ENCODE data around the gene REC114. TPM values are rescaled to one million over a fixed set of nuclear protein-coding genes. Genes with fewer than 3 reads are reported as not detected.

REC114 gene
- total RNA-seq, 1 experiment from 2014 or later = not detected

- H3K36me3 Mint-ChIP-seq (ENCODE audit: insufficient read depth, unreplicated experiment) = peaks cover 24% of the 10 kb centered on the region
- no peaks in the 10 kb centered on the region for H3K27me3 Mint-ChIP-seq (ENCODE audit: insufficient read depth, unreplicated experiment)
- intact Hi-C loops (cut with micrococcal nuclease) = no loop called here
- CTCF ChIA-PET = interaction anchor here (3.8 kb wide), 1 partner anchor 34 kb away, joined by 32 read pairs; the partner anchor contains the start of gene NPTN
- POLR2A ChIA-PET = interaction anchor here (0.7 to 15.9 kb wide), 9 partner anchors 10 to 85 kb away, joined by 3 to 270 read pairs (median 5); partner anchors contain the start of gene NPTN
- no peak overlapping the region for H3K27ac Mint-ChIP-seq (ENCODE audit: low read depth, unreplicated experiment)
- peaks cover 9% of the 10 kb centered on the region for H3K4me1 Mint-ChIP-seq (ENCODE audit: insufficient read depth, unreplicated experiment)
- TF ChIP-seq CTCF (IDR thresholded peaks at IDR 0.05; ENCODE audit: unreplicated experiment) = no peak
- no TSS peak for BruUV-seq (replicated peaks)
- no peak overlapping the region for H3K4me3 Mint-ChIP-seq (ENCODE audit: unreplicated experiment)
- H3K9me3 Mint-ChIP-seq (ENCODE audit: unreplicated experiment) = no peaks in the 10 kb centered on the region
- no peak for DNase-seq (ENCODE audit: unreplicated experiment)
Observed at GRCh38 chr15:73600413-73601335, 157.7 kb downstream of the REC114 start.

- intact Hi-C loops (cut with micrococcal nuclease) = no loop called here
- POLR2A ChIA-PET = interaction anchor here (0.7 to 15.9 kb wide), 12 partner anchors 11 to 84 kb away, joined by 3 to 270 read pairs (median 5); partner anchors contain the start of gene NPTN
- CTCF ChIA-PET = interaction anchor here (0.9 to 3.8 kb wide), 3 partner anchors 21 to 83 kb away, joined by 3 to 32 read pairs (median 3); partner anchors contain the start of gene NPTN
Observed at GRCh38 chr15:73601451-73602445, 158.8 kb downstream of the REC114 start.

DNA sequence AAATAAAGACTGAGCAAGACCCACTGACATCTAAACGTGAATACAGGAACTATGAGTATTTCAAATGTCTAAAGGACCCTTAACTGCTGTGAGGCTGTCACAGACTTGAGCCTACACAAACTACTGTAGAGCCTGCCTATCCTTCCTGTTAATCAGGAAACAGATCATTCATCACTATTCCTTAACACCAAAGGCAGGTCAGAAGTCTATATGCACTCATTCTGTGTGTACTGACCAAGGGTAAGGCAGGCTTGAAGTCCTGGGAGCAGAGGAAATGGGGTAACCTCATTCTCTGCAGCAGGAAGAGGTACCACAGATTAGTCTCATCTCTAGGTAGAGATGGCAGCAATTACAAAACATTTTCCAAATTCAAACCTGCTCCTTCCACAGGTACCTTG lies 159.5 kb downstream of the REC114 start:
- no peak for DNase-seq (ENCODE audit: unreplicated experiment)
- Mint-ChIP-seq H3K27me3 (ENCODE audit: insufficient read depth, unreplicated experiment) (no peaks in the 10 kb centered on the region), H3K4me3 (ENCODE audit: unreplicated experiment) (no peak overlapping the region), H3K9me3 (ENCODE audit: unreplicated experiment) (no peaks in the 10 kb centered on the region), H3K36me3 (ENCODE audit: insufficient read depth, unreplicated experiment) (peaks cover 12% of the 10 kb centered on the region), H3K4me1 (ENCODE audit: insufficient read depth, unreplicated experiment) (no peaks in the 10 kb centered on the region), H3K27ac (ENCODE audit: low read depth, unreplicated experiment) (no peak overlapping the region)
- no peak for TF ChIP-seq CTCF (IDR thresholded peaks at IDR 0.05; ENCODE audit: unreplicated experiment)
- intact Hi-C loops (cut with micrococcal nuclease) = no loop called here
- ChIA-PET POLR2A (interaction anchor here (0.6 to 15.9 kb wide), 6 partner anchors 13 to 41 kb away, joined by 3 to 270 read pairs (median 10); partner anchors contain the start of gene NPTN), CTCF (interaction anchor here (1.0 to 3.8 kb wide), 2 partner anchors 33 to 82 kb away, joined by 3 to 32 read pairs; partner anchors contain the start of gene NPTN)
- no TSS peak for BruUV-seq (replicated peaks)

More at GRCh38 chr15:73601451-73602445, 158.8 kb downstream of the REC114 start:
- Mint-ChIP-seq H3K36me3 (ENCODE audit: insufficient read depth, unreplicated experiment) (peaks cover 18% of the 10 kb centered on the region), H3K27me3 (ENCODE audit: insufficient read depth, unreplicated experiment) (no peaks in the 10 kb centered on the region), H3K4me1 (ENCODE audit: insufficient read depth, unreplicated experiment) (no peaks in the 10 kb centered on the region), H3K27ac (ENCODE audit: low read depth, unreplicated experiment) (no peak overlapping the region), H3K9me3 (ENCODE audit: unreplicated experiment) (no peaks in the 10 kb centered on the region), H3K4me3 (ENCODE audit: unreplicated experiment) (no peak overlapping the region)
- peak; percentile 60 for DNase-seq (ENCODE audit: unreplicated experiment)
- no TSS peak for BruUV-seq (replicated peaks)
- no peak for TF ChIP-seq CTCF (IDR thresholded peaks at IDR 0.05; ENCODE audit: unreplicated experiment)
